Activated CD8-positive, alpha-beta T cell treated with anti-CD3 and anti-CD28 coated beads for 36 hours (primary cell): Measurements from ENCODE around the gene RLN3. TPM values are rescaled to one million over a fixed set of nuclear protein-coding genes. Genes with fewer than 3 reads are reported as not detected.

Experiments
- ATAC-seq: fragments of 200-7000 bp; cut with Tn5 transposase; one replicate; pipeline ENCODE4 v1.10.0; 2021; ENCODE audit warnings: mild to moderate bottlenecking, moderate library complexity
- CTCF ChIA-PET: fragments of 350-600 bp; sonication (Branson Sonifier 250); formaldehyde crosslinking; loops from one replicate; lab custom pipeline; 2021; ENCODE audit warnings: antibody characterized with exemption; lab: Charles Lee
- POLR2A ChIA-PET: fragments of 350-600 bp; sonication (Branson Sonifier 250); formaldehyde crosslinking; loops from one replicate; lab custom pipeline; 2021; ENCODE audit warnings: antibody characterized with exemption; lab: Charles Lee
- DNase-seq: peaks from one replicate; pipeline ENCODE4 v3.0.0-alpha.2; 2020
- H3K27ac Mint-ChIP-seq: one replicate; pipeline ENCODE4 v1.8.0; 2021; ENCODE audit warnings: mild to moderate bottlenecking, mixed read lengths
- H3K27me3 Mint-ChIP-seq: one replicate; pipeline ENCODE4 v1.8.0; 2021; ENCODE audit warnings: mixed read lengths
- H3K36me3 Mint-ChIP-seq: one replicate; pipeline ENCODE4 v1.8.0; 2021; ENCODE audit warnings: low read depth, mixed read lengths
- H3K4me1 Mint-ChIP-seq: one replicate; pipeline ENCODE4 v1.8.0; 2021; ENCODE audit warnings: low read depth, mixed read lengths
- H3K4me3 Mint-ChIP-seq: one replicate; pipeline ENCODE4 v1.8.0; 2021; ENCODE audit warnings: mild to moderate bottlenecking, moderate library complexity, mixed read lengths
- H3K9me3 Mint-ChIP-seq: one replicate; pipeline ENCODE4 v1.8.0; 2021; ENCODE audit warnings: mixed read lengths
- intact Hi-C: fragments of 100-400 bp; cut with micrococcal nuclease; formaldehyde crosslinking; loops from one replicate; pipeline ENCODE4 v1.10.0; 2022
- total RNA-seq, 2 experiments: library from RNA; stranded (reverse); gene quantifications; one replicate each; pipeline ENCODE4 v1.2.3, GENCODE V29; 2021
- TF ChIP-seq, protein P1 (sequence below): fragments of 200-600 bp; IDR thresholded peaks from one replicate; pipeline ENCODE4 v1.8.0; 2022; ENCODE audit warnings: antibody characterized with exemption, mild to moderate bottlenecking

Gene RLN3, protein sequence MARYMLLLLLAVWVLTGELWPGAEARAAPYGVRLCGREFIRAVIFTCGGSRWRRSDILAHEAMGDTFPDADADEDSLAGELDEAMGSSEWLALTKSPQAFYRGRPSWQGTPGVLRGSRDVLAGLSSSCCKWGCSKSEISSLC
- total RNA-seq = not detected

DNA sequence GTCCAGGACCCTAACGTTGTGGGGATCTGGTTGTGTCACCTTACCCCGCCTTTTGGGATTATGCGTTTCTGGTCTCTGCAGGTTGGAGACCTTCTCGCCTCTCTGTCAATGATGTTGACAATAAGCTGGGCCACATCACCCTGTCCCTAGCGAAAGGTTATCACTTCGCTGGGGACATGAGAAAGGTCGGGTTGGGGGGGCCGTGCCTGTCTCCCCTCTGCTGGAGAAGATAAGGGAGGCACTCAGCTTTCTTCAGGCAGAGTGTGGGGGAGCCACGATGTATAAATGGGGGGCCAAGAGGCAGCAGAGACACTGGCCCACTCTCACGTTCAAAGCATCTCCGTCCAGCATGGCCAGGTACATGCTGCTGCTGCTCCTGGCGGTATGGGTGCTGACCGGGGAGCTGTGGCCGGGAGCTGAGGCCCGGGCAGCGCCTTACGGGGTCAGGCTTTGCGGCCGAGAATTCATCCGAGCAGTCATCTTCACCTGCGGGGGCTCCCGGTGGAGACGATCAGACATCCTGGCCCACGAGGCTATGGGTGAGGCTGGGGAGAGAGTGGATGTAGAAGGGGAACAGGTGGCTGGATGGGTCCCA, at the start of gene RLN3:
Gene RLN3 (plus strand): TSS at position 293 of the 595 bp plus-strand sequence. CDS start 57 bp downstream, at position 350.
- Mint-ChIP-seq H3K36me3 (peaks cover 5% of the 10 kb centered on the region), H3K27me3 (no peaks in the 10 kb centered on the region), H3K4me1 (peaks cover 16% of the 10 kb centered on the region), H3K27ac (no peak within 1 kb of the TSS), H3K4me3 (no peak within 1 kb of the TSS), H3K9me3 (no peaks in the 10 kb centered on the region)
- intact Hi-C loops = no loop called here
- no peak for DNase-seq
- ChIA-PET POLR2A (no interaction called here), CTCF (interaction anchor here (1.3 to 1.5 kb wide), 2 partner anchors 15 to 87 kb away, joined by 3 to 6 read pairs; no protein-coding TSS in a partner anchor)
- no peak for ATAC-seq
- TF ChIP-seq, protein P1, sequence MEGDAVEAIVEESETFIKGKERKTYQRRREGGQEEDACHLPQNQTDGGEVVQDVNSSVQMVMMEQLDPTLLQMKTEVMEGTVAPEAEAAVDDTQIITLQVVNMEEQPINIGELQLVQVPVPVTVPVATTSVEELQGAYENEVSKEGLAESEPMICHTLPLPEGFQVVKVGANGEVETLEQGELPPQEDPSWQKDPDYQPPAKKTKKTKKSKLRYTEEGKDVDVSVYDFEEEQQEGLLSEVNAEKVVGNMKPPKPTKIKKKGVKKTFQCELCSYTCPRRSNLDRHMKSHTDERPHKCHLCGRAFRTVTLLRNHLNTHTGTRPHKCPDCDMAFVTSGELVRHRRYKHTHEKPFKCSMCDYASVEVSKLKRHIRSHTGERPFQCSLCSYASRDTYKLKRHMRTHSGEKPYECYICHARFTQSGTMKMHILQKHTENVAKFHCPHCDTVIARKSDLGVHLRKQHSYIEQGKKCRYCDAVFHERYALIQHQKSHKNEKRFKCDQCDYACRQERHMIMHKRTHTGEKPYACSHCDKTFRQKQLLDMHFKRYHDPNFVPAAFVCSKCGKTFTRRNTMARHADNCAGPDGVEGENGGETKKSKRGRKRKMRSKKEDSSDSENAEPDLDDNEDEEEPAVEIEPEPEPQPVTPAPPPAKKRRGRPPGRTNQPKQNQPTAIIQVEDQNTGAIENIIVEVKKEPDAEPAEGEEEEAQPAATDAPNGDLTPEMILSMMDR = no peak

DNA sequence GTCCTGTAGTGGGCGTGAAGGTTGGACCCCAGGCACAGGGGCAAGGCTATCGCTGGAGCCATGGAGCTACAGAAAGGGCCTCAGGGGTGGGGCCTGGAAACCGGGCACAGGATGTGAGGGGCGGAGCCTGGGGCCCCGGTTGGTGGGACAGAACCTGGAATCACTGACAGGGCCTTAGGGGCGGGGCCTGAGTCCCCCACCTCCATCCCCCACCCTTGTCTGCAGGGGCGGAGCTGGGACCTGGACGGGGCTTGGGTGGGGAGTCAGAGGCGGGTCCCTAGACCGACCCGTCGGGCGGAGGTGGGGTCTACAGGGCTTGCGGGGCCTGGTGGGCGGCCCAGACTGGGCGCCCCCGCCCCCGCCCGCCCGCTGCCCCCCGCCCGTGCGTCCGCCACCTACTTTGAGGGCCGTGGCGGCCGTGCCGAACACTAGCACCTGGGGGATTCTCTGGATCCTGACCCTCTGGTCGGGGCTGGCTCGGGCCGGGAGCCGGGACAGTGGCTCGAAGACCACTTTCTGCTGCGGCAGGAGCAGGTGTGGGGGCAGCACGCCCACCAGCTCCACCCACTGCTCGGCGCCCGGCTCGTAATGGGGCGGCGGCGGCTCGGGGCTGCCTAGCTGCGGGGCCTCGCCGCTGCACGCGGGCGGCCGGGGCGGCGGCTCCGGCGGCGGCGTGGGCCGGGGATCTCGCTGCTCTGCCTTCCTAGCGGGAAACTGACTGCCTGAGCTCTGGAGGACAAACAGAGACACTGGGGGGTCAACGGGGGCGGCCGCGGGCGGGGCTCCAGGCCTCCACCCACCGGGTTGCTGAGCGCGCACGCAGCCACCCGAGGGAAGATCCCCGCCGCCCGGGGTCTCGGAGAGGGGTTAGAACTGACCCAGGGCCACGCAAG, 49.4 kb upstream of the RLN3 start:
- DNase-seq (peak; percentile 70), ATAC-seq (peak; percentile 73)
- TF ChIP-seq, protein P1 = no peak
- ChIA-PET CTCF (interaction anchor here (0.7 to 1.7 kb wide), 6 partner anchors 10 to 70 kb away, joined by 3 to 4 read pairs (median 3); partner anchors contain the start of gene IL27RA), POLR2A (interaction anchor here (0.7 to 2.4 kb wide), 5 partner anchors 16 to 53 kb away, joined by 3 to 18 read pairs (median 5); partner anchors contain the start of gene IL27RA)
- intact Hi-C loops = no loop called here
- no peaks in the 10 kb centered on the region for H3K9me3 Mint-ChIP-seq
- no peaks in the 10 kb centered on the region for H3K27me3 Mint-ChIP-seq
- peak overlapping the region; percentile 49 for H3K27ac Mint-ChIP-seq
- peaks cover 10% of the 10 kb centered on the region for H3K36me3 Mint-ChIP-seq
- H3K4me3 Mint-ChIP-seq = peak overlapping the region; percentile 40
- peaks cover 23% of the 10 kb centered on the region for H3K4me1 Mint-ChIP-seq

DNA sequence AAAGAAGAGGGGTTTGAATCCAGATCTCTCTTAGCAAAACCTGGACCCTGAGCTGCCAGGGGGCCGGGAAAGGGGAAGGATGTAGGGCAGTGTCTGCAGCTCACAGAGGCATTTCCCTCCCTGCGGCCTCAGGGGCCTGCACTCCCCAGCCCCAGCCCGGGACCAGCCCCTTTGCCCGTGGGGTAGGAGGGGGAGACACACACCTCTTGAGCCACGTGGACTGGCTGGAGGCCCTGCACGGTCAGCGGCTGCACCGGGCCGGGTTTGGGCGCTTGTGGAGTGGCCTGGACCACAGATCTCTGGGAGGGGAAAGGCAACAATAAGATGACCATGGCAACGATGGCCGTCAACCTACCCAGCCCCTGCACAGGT, 48.7 kb upstream of the RLN3 start:
- Mint-ChIP-seq H3K36me3 (peaks cover 7% of the 10 kb centered on the region), H3K27me3 (no peaks in the 10 kb centered on the region), H3K4me3 (peak overlapping the region; percentile 40), H3K27ac (peak overlapping the region; percentile 42), H3K9me3 (no peaks in the 10 kb centered on the region), H3K4me1 (peaks cover 23% of the 10 kb centered on the region)
- ChIA-PET CTCF (interaction anchor here (0.9 to 1.7 kb wide), 4 partner anchors 9 to 63 kb away, joined by 3 to 4 read pairs (median 3); partner anchors contain the start of gene IL27RA), POLR2A (interaction anchor here (1.5 to 2.4 kb wide), 3 partner anchors 19 to 52 kb away, joined by 5 to 18 read pairs (median 9); partner anchors contain the start of gene IL27RA)
- ATAC-seq = peak; percentile 17
- TF ChIP-seq, protein P1 = no peak
- intact Hi-C loops = no loop called here
- no peak for DNase-seq

DNA sequence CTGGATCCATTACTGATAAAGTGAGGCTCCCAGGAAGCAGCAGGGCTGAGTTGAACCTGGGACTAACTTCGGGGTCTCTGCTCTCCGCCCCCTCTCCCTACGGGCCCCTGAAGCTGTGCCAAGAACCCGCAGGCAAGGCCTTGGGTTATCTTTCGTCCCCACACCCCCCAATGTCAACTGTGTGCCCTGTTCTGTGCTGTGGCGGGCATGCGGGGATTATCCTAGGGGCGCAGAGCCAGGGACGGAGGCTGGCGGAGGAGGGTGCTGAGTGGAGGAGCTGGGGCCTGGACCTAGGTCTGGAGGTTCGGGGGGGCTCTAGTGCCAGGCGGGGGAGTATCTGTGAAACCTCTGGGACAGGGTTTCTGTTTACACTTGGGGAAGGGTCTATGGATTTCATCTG, 48.3 kb upstream of the RLN3 start:
- H3K4me3 Mint-ChIP-seq = peak overlapping the region; percentile 40
- DNase-seq (no peak), ATAC-seq (no peak)
- no peaks in the 10 kb centered on the region for H3K27me3 Mint-ChIP-seq
- peaks cover 7% of the 10 kb centered on the region for H3K36me3 Mint-ChIP-seq
- intact Hi-C loops = no loop called here
- ChIA-PET CTCF (interaction anchor here (0.9 to 1.7 kb wide), 2 partner anchors 42 to 63 kb away, joined by 3 to 4 read pairs; no protein-coding TSS in a partner anchor), POLR2A (interaction anchor here (1.5 to 2.4 kb wide), 3 partner anchors 20 to 52 kb away, joined by 5 to 18 read pairs (median 9); partner anchors contain the start of gene IL27RA)
- H3K9me3 Mint-ChIP-seq = no peaks in the 10 kb centered on the region
- peaks cover 22% of the 10 kb centered on the region for H3K4me1 Mint-ChIP-seq
- peak overlapping the region; percentile 46 for H3K27ac Mint-ChIP-seq
- TF ChIP-seq, protein P1 = no peak
